Large intestine (tissue), 3 donors: Measurements from ENCODE around the gene ERICH6. TPM values are rescaled to one million over a fixed set of nuclear protein-coding genes. Genes with fewer than 3 reads are reported as not detected.
"Not testable (repeated sequence)": the region's sequence is repeated elsewhere in the genome, so short reads cannot be mapped to it uniquely, and the experiment has no call there.

Source experiments
- DNase-seq, 2 donors: peaks; one replicate each; pipeline versions ENCODE4 v3.0.0 to v3.0.0-alpha.2; 2013
- H3K27ac ChIP-seq: one replicate; pipeline ENCODE4 v1.5.1; 2013; ENCODE audit warnings: low read length
- H3K27me3 ChIP-seq: 2 replicates; pipeline ENCODE4 v1.6.1; 2013; ENCODE audit warnings: low read length; ENCODE audit not compliant: control insufficient read depth, insufficient read depth
- H3K36me3 ChIP-seq: 2 replicates; pipeline ENCODE4 v1.6.1; 2013; ENCODE audit warnings: low read length; ENCODE audit not compliant: control insufficient read depth, insufficient read depth
- H3K4me1 ChIP-seq: one replicate; pipeline ENCODE4 v1.6.1; 2013; ENCODE audit warnings: low read length; ENCODE audit not compliant: control insufficient read depth, insufficient read depth
- H3K4me3 ChIP-seq: one replicate; pipeline ENCODE4 v1.5.1; 2013; ENCODE audit warnings: low read length
- H3K9me3 ChIP-seq: one replicate; pipeline ENCODE4 v1.6.1; 2013; ENCODE audit warnings: mild to moderate bottlenecking, low read depth, low read length, moderate library complexity; ENCODE audit not compliant: control insufficient read depth
- WGBS: methylation state at CpG from one replicate; pipeline ENCODE4 v1.1.5; 2013; ENCODE audit warnings: low lambda C conversion rate; ENCODE audit not compliant: insufficient coverage; 5-methylcytosine and 5-hydroxymethylcytosine counted together
- polyA plus RNA-seq: library from polyadenylated mRNA; unstranded; fragments of 120-200 nt; gene quantifications from one replicate; pipeline ENCODE4 v1.2.1, GENCODE V29; 2013

The ERICH6 gene
- polyA plus RNA-seq, 1 donor, result 0.09 TPM

DNA sequence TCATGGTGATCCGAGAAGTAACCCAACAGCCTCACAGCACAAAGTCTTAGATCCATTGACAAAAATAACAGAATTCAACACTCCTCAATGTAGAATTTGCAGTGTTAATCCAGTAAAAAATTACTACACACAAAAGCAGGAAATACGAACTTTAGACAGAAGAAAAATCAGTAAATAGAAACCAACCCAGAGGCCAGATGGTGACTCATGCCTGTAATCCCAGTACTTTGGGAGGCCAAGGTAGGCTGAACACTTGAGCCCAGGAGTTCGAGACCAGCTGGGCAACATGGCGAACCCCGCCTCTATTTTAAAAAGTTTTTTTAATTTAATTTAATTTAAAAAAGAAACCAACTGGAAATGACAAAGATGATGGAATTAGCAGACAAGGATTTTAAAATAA lies 64.5 kb downstream of the ERICH6 start:
- Histone ChIP-seq H3K36me3 (no peaks in the 10 kb centered on the region), H3K27ac (no peak overlapping the region), H3K4me1 (no peaks in the 10 kb centered on the region), H3K4me3 (no peak overlapping the region), H3K27me3 (no peaks in the 10 kb centered on the region), H3K9me3 (no peaks in the 10 kb centered on the region)
- DNase-seq, result no peak
- WGBS, result 100% methylated on average over 1 of the region's 5 CpGs

DNA sequence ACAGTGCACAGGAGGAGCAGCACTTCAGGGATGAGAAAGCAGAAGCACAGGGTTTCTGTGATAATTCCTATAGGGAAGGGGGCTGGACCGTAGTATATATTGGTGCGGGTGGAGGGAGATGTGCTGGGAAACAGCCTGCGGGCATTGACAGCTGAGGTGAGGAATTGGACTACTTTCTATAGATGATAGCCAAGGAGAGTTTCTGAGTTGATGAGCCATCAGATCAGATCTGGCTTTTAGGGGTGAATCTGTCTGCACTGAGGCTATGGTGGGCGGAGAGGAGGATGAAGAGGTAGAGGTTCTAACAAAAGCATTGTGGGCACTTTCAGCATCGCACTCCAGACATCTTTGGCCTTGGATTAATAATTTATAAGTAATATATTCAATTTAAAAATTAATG lies 67.5 kb downstream of the ERICH6 start:
- Histone ChIP-seq H3K36me3 (no peaks in the 10 kb centered on the region), H3K27me3 (no peaks in the 10 kb centered on the region), H3K27ac (no peak overlapping the region), H3K9me3 (no peaks in the 10 kb centered on the region), H3K4me3 (no peak overlapping the region), H3K4me1 (no peaks in the 10 kb centered on the region)
- WGBS, result 90% methylated on average over 2 of the region's 5 CpGs
- no peak for DNase-seq

- Histone ChIP-seq H3K4me3 (no peak overlapping the region), H3K9me3 (no peaks in the 10 kb centered on the region), H3K36me3 (peaks cover 2% of the 10 kb centered on the region), H3K27ac (no peak overlapping the region), H3K4me1 (no peaks in the 10 kb centered on the region), H3K27me3 (no peaks in the 10 kb centered on the region)
- WGBS, result no CpG with 5 or more reads among the region's 1 CpG
- DNase-seq, result no peak
These were observed 68.2 kb downstream of the ERICH6 start for GRCh38 chr3:150635526-150635925.

- Histone ChIP-seq H3K27me3 (no peaks in the 10 kb centered on the region), H3K36me3 (peaks cover 4% of the 10 kb centered on the region), H3K9me3 (no peaks in the 10 kb centered on the region), H3K27ac (no peak overlapping the region), H3K4me3 (no peak overlapping the region), H3K4me1 (no peaks in the 10 kb centered on the region)
- WGBS, result no CpG with 5 or more reads among the region's 6 CpGs
- no peak for DNase-seq
These were observed 68.6 kb downstream of the ERICH6 start for GRCh38 chr3:150635076-150635475.

GRCh38 chr3:150631515-150632221 lies 72.1 kb downstream of the ERICH6 start:
- H3K4me3 ChIP-seq, result no peak overlapping the region
- peaks cover 13% of the 10 kb centered on the region for H3K36me3 ChIP-seq
- no peak for DNase-seq
- no peaks in the 10 kb centered on the region for H3K27me3 ChIP-seq
- no peaks in the 10 kb centered on the region for H3K9me3 ChIP-seq
- no peak overlapping the region for H3K27ac ChIP-seq
- WGBS, result no CpG with 5 or more reads among the region's 7 CpGs
- no peaks in the 10 kb centered on the region for H3K4me1 ChIP-seq

DNA sequence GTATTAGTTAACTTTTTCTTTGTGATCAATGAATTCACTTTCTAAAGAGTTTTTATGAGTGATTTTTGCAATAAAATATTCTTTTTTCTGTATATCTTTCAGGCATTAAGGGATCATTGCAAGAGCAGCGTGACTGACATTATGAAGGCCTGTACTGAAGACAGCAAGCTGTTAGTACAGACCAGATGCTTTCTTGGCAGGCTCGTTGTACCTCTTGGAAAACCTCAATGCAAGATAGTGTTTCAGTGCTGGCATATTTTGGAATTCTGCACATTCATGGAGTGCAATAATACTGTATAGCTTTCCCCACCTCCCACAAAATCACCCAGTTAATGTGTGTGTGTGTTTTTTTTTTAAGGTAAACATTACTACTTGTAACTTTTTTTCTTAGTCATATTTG lies 76.2 kb downstream of the ERICH6 start:
- Histone ChIP-seq H3K9me3 (no peaks in the 10 kb centered on the region), H3K27me3 (no peaks in the 10 kb centered on the region), H3K27ac (no peak overlapping the region), H3K4me3 (no peak overlapping the region), H3K4me1 (no peaks in the 10 kb centered on the region), H3K36me3 (peaks cover 26% of the 10 kb centered on the region)
- no CpG with 5 or more reads among the region's 2 CpGs for WGBS
- no peak for DNase-seq

GRCh38 chr3:150626148-150626930 lies 77.4 kb downstream of the ERICH6 start:
- no CpG with 5 or more reads among the region's 2 CpGs for WGBS
- no peaks in the 10 kb centered on the region for H3K4me1 ChIP-seq
- no peak for DNase-seq
- peaks cover 26% of the 10 kb centered on the region for H3K36me3 ChIP-seq
- no peak overlapping the region for H3K4me3 ChIP-seq
- H3K27me3 ChIP-seq, result no peaks in the 10 kb centered on the region
- no peaks in the 10 kb centered on the region for H3K9me3 ChIP-seq
- no peak overlapping the region for H3K27ac ChIP-seq

GRCh38 chr3:150623945-150624344 lies 79.8 kb downstream of the ERICH6 start:
- no peaks in the 10 kb centered on the region for H3K9me3 ChIP-seq
- H3K36me3 ChIP-seq, result peaks cover 24% of the 10 kb centered on the region
- no CpG with 5 or more reads among the region's 1 CpG for WGBS
- H3K27ac ChIP-seq, result no peak overlapping the region
- no peaks in the 10 kb centered on the region for H3K4me1 ChIP-seq
- no peak overlapping the region for H3K4me3 ChIP-seq
- no peaks in the 10 kb centered on the region for H3K27me3 ChIP-seq
- DNase-seq, result no peak

GRCh38 chr3:150622955-150623354 lies 80.8 kb downstream of the ERICH6 start:
- H3K36me3 ChIP-seq, result peaks cover 24% of the 10 kb centered on the region
- H3K4me1 ChIP-seq, H3K4me3 ChIP-seq, DNase-seq, H3K27ac ChIP-seq, H3K27me3 ChIP-seq, H3K9me3 ChIP-seq: not testable (repeated sequence)

DNA sequence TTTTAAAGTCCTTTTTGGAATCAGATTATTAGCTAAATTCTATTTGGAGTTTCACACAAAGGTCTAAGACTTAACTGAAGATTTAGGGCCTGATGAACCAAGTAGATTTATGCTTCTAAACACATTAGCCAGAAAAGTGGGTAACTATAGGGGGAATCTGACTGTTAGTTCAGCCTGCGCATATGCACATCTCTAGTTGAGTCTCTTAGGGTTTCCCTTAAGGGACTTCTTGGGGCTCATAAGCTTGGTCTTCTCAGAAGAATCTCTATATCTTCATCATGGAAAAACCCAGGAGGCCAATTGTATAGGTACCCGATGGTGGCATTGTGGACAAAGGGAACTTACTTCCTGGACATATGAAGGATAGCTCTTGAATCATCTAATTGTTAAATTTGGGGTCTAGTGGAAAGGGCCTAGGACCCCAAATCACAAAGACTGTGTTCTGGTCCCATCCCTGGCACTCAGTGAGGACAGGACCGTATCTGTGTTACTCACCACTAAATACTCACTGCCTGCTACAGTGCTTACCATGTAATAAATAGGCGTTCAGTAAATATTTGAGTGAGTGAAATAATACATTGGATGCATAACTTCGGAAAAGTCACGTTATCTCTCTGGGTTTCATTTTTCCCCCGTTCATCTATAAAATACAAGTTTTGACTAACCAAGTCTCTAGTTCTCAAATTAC lies 83.6 kb downstream of the ERICH6 start:
- DNase-seq, result no peak
- Histone ChIP-seq H3K4me3 (no peak overlapping the region), H3K9me3 (no peaks in the 10 kb centered on the region), H3K27me3 (no peaks in the 10 kb centered on the region), H3K27ac (no peak overlapping the region), H3K4me1 (no peaks in the 10 kb centered on the region), H3K36me3 (peaks cover 5% of the 10 kb centered on the region)
- WGBS, result 91% methylated on average over 4 of the region's 7 CpGs
